ENCODE results near the gene DOK6.
"Not testable (repeated sequence)": the region's sequence is repeated elsewhere in the genome, so short reads cannot be mapped to it uniquely, and the experiment has no call there.

The DOK6 gene

GRCh38 chr18:69400253-69400975 lies at the start of gene DOK6:
TSS of gene DOK6 (plus strand) at chr18:69400888.
- no peak for FAIRE-seq

- FAIRE-seq: no peak
Observed at GRCh38 chr18:69353023-69353422, 47.7 kb upstream of the DOK6 start.

- no peak for FAIRE-seq
Observed at GRCh38 chr18:69357590-69357989, 43.1 kb upstream of the DOK6 start.

GRCh38 chr18:69358212-69358895 lies 42.3 kb upstream of the DOK6 start:
- no peak for FAIRE-seq

GRCh38 chr18:69359768-69360167 lies 40.9 kb upstream of the DOK6 start:
- FAIRE-seq: not testable (repeated sequence)

GRCh38 chr18:69364930-69365329 lies 35.8 kb upstream of the DOK6 start:
- FAIRE-seq: no peak

- no peak for FAIRE-seq
Observed at GRCh38 chr18:69365658-69366057, 35.0 kb upstream of the DOK6 start.

GRCh38 chr18:69367104-69367503 lies 33.6 kb upstream of the DOK6 start:
- no peak for FAIRE-seq

GRCh38 chr18:69371729-69372128 lies 29.0 kb upstream of the DOK6 start:
- FAIRE-seq: no peak

- FAIRE-seq: no peak
Observed at GRCh38 chr18:69380324-69380723, 20.4 kb upstream of the DOK6 start.

GRCh38 chr18:69383186-69383585 lies 17.5 kb upstream of the DOK6 start:
- no peak for FAIRE-seq

GRCh38 chr18:69387186-69387585 lies 13.5 kb upstream of the DOK6 start:
- FAIRE-seq: no peak

GRCh38 chr18:69388222-69388621 lies 12.5 kb upstream of the DOK6 start:
- FAIRE-seq: no peak

- no peak for FAIRE-seq
Observed at GRCh38 chr18:69397096-69397495, 3.6 kb upstream of the DOK6 start.

- FAIRE-seq: no peak
Observed at GRCh38 chr18:69399253-69399652, 1.4 kb upstream of the DOK6 start.

GRCh38 chr18:69400976-69401225 lies 213 bp downstream of the DOK6 start:
- FAIRE-seq: no peak

GRCh38 chr18:69401226-69401971 lies 711 bp downstream of the DOK6 start:
- no peak for FAIRE-seq

GRCh38 chr18:69401972-69402532 lies 1.4 kb downstream of the DOK6 start:
- FAIRE-seq: no peak

GRCh38 chr18:69402533-69402989 lies 1.9 kb downstream of the DOK6 start:
- no peak for FAIRE-seq

GRCh38 chr18:69408522-69408921 lies 7.8 kb downstream of the DOK6 start:
- FAIRE-seq: no peak

GRCh38 chr18:69411199-69411598 lies 10.5 kb downstream of the DOK6 start:
- no peak for FAIRE-seq

- FAIRE-seq: no peak
Observed at GRCh38 chr18:69414184-69414583, 13.5 kb downstream of the DOK6 start.

GRCh38 chr18:69432847-69433246 lies 32.2 kb downstream of the DOK6 start:
- no peak for FAIRE-seq

- FAIRE-seq: no peak
Observed at GRCh38 chr18:69435000-69435399, 34.3 kb downstream of the DOK6 start.
